Measurements from ENCODE around the gene PCMTD2. TPM values are rescaled to one million over a fixed set of nuclear protein-coding genes. Genes with fewer than 3 reads are reported as not detected.
A peak's percentile ranks its signal among the peaks of the same experiment; 100 is the strongest.

PCMTD2 gene
- total RNA-seq (ENCODE audit: low replicate concordance) = 85.1 and 101 TPM in 2 replicates
- long read RNA-seq, transcript PCMTD2-203 (6 exons, 3,843 nt) = major isoform, 31 of 48 reads
- long read RNA-seq, partial matches to known transcripts = 6 of 48 reads
- long read RNA-seq, other reads (novel, unspliced or antisense) = 8 of 48 reads

GRCh38 chr20:64255361-64256281 is at the start of gene PCMTD2:
TSS of gene PCMTD2 (plus strand) at chr20:64255748. CDS start at chr20:64259966, 4,218 bp downstream.
- Mint-ChIP-seq H3K36me3 (no peaks in the 10 kb centered on the region), H3K27me3 (peaks cover 12% of the 10 kb centered on the region), H3K9me3 (no peaks in the 10 kb centered on the region), H3K4me3 (peak within 1 kb of the TSS; percentile 95), H3K27ac (peak within 1 kb of the TSS; percentile 88), H3K4me1 (ENCODE audit: unreplicated experiment) (peaks cover 29% of the 10 kb centered on the region)
- TF ChIP-seq, protein P1, sequence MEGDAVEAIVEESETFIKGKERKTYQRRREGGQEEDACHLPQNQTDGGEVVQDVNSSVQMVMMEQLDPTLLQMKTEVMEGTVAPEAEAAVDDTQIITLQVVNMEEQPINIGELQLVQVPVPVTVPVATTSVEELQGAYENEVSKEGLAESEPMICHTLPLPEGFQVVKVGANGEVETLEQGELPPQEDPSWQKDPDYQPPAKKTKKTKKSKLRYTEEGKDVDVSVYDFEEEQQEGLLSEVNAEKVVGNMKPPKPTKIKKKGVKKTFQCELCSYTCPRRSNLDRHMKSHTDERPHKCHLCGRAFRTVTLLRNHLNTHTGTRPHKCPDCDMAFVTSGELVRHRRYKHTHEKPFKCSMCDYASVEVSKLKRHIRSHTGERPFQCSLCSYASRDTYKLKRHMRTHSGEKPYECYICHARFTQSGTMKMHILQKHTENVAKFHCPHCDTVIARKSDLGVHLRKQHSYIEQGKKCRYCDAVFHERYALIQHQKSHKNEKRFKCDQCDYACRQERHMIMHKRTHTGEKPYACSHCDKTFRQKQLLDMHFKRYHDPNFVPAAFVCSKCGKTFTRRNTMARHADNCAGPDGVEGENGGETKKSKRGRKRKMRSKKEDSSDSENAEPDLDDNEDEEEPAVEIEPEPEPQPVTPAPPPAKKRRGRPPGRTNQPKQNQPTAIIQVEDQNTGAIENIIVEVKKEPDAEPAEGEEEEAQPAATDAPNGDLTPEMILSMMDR (conservative IDR thresholded peaks at IDR 0.05) = peak; percentile 31
- peak; percentile 89 for DNase-seq (ENCODE audit: extremely low spot score, unreplicated experiment)

GRCh38 chr20:64206614-64207013 is 48.9 kb upstream of the PCMTD2 start:
- H3K9me3 Mint-ChIP-seq = no peaks in the 10 kb centered on the region
- TF ChIP-seq, protein P1 (conservative IDR thresholded peaks at IDR 0.05) = no peak
- no peak overlapping the region for H3K27ac Mint-ChIP-seq
- H3K4me3 Mint-ChIP-seq = no peak overlapping the region
- DNase-seq (ENCODE audit: extremely low spot score, unreplicated experiment) = no peak
- no peaks in the 10 kb centered on the region for H3K36me3 Mint-ChIP-seq
- H3K4me1 Mint-ChIP-seq (ENCODE audit: unreplicated experiment) = no peaks in the 10 kb centered on the region
- peaks cover 12% of the 10 kb centered on the region for H3K27me3 Mint-ChIP-seq

DNA sequence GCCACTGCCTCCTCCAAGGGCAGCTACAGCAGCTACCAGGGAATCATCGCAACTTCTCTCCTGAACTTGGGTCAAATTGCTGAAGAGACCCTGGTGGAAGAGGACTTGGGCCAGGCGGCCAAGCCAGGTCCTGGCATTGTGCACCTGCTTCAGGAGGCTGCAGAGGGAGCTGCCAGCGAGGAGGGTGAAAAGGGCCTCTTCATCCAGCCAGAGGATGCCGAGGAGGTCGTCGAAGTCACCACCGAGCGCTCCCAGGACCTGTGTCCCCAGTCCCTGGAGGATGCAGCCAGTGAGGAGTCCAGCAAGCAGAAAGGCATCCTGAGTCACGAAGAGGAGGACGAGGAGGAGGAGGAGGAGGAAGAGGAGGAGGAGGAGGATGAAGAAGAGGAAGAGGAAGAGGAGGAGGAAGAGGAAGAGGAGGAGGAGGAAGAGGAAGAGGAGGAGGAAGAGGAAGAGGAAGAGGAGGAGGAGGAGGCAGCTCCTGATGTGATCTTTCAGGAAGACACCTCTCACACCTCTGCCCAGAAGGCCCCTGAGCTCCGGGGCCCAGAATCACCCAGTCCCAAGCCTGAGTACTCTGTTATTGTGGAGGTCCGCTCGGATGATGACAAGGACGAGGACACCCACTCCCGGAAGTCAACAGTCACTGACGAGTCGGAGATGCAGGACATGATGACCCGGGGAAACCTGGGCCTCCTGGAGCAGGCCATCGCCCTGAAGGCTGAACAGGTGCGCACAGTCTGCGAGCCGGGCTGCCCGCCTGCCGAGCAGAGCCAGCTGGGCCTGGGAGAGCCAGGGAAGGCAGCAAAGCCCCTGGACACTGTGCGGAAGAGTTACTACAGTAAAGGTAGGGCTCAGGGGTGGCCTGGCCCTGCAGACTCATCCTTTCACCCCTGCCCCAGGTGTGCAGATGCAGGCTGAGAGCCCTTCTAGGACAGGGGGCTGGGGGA is 47.6 kb upstream of the PCMTD2 start:
- peaks cover 12% of the 10 kb centered on the region for H3K27me3 Mint-ChIP-seq
- peaks cover 3% of the 10 kb centered on the region for H3K4me1 Mint-ChIP-seq (ENCODE audit: unreplicated experiment)
- no peak overlapping the region for H3K27ac Mint-ChIP-seq
- no peaks in the 10 kb centered on the region for H3K36me3 Mint-ChIP-seq
- H3K4me3 Mint-ChIP-seq = no peak overlapping the region
- DNase-seq (ENCODE audit: extremely low spot score, unreplicated experiment) = no peak
- TF ChIP-seq, protein P1 (conservative IDR thresholded peaks at IDR 0.05) = no peak
- no peaks in the 10 kb centered on the region for H3K9me3 Mint-ChIP-seq

GRCh38 chr20:64209148-64209547 is 46.4 kb upstream of the PCMTD2 start:
- Mint-ChIP-seq H3K27me3 (peaks cover 12% of the 10 kb centered on the region), H3K4me3 (no peak overlapping the region), H3K27ac (no peak overlapping the region), H3K4me1 (ENCODE audit: unreplicated experiment) (peaks cover 5% of the 10 kb centered on the region), H3K9me3 (no peaks in the 10 kb centered on the region), H3K36me3 (no peaks in the 10 kb centered on the region)
- no peak for DNase-seq (ENCODE audit: extremely low spot score, unreplicated experiment)
- TF ChIP-seq, protein P1 (conservative IDR thresholded peaks at IDR 0.05) = no peak

- DNase-seq (ENCODE audit: extremely low spot score, unreplicated experiment) = no peak
- H3K4me3 Mint-ChIP-seq = no peak overlapping the region
- TF ChIP-seq, protein P1 (conservative IDR thresholded peaks at IDR 0.05) = no peak
- peaks cover 21% of the 10 kb centered on the region for H3K27me3 Mint-ChIP-seq
- H3K36me3 Mint-ChIP-seq = no peaks in the 10 kb centered on the region
- H3K9me3 Mint-ChIP-seq = no peaks in the 10 kb centered on the region
- no peak overlapping the region for H3K27ac Mint-ChIP-seq
- peaks cover 5% of the 10 kb centered on the region for H3K4me1 Mint-ChIP-seq (ENCODE audit: unreplicated experiment)
Observed at GRCh38 chr20:64210656-64211369, 44.7 kb upstream of the PCMTD2 start.

Data from type B pancreatic cell (in vitro differentiated cells).